HEK293T (cell line): ENCODE results near the gene RAB11FIP4.

Source experiments
- CTCF ChIA-PET: fragments of 350-600 bp; formaldehyde crosslinking; extraction: SDS; loops from one replicate; lab custom pipeline; 2021; ENCODE audit warnings: antibody characterized with exemption, inconsistent platforms; lab: Yijun Ruan, JAX
- POLR2A ChIA-PET: fragments of 350-600 bp; formaldehyde crosslinking; extraction: SDS; loops from one replicate; lab custom pipeline; 2020; ENCODE audit warnings: antibody characterized with exemption, inconsistent platforms; lab: Yijun Ruan, JAX
- DNase-seq: peaks from one replicate; pipeline ENCODE4 v3.0.0; 2012; ENCODE audit warnings: mixed read lengths; ENCODE audit errors: extremely low spot score
- ARNT ChIP-seq: fragments of 450-650 bp; IDR thresholded peaks from 2 replicates; pipeline ENCODE4 v1.6.1; 2017; ENCODE audit warnings: mild to moderate bottlenecking
- BHLHE40 ChIP-seq: fragments of 450-650 bp; IDR thresholded peaks from 2 replicates; pipeline ENCODE4 v1.6.1; 2016; ENCODE audit warnings: mild to moderate bottlenecking, moderate library complexity, borderline replicate concordance
- CTBP1 ChIP-seq: fragments of 450-650 bp; IDR thresholded peaks from 2 replicates; pipeline ENCODE4 v1.6.1; 2016; ENCODE audit warnings: borderline replicate concordance
- ELF4 ChIP-seq: fragments of 450-650 bp; IDR thresholded peaks from 2 replicates; pipeline ENCODE4 v1.6.1; 2017; ENCODE audit warnings: antibody characterized with exemption
- FOXA1 ChIP-seq: fragments of 450-650 bp; IDR thresholded peaks from 2 replicates; pipeline ENCODE4 v1.6.1; 2016; ENCODE audit warnings: mild to moderate bottlenecking
- FOXK2 ChIP-seq: fragments of 450-650 bp; IDR thresholded peaks from 2 replicates; pipeline ENCODE4 v1.6.1; 2016; ENCODE audit warnings: mild to moderate bottlenecking
- FOXM1 ChIP-seq: fragments of 450-650 bp; IDR thresholded peaks from 2 replicates; pipeline ENCODE4 v1.6.1; 2017; ENCODE audit warnings: mild to moderate bottlenecking, borderline replicate concordance
- HDGF ChIP-seq: fragments of 450-650 bp; IDR thresholded peaks from 2 replicates; pipeline ENCODE4 v1.6.1; 2017; ENCODE audit warnings: antibody characterized with exemption, borderline replicate concordance
- L3MBTL2 ChIP-seq: fragments of 450-650 bp; conservative IDR thresholded peaks from 2 replicates; pipeline ENCODE4 v1.6.1; 2016; ENCODE audit warnings: mild to moderate bottlenecking
- LEF1 ChIP-seq: fragments of 450-650 bp; IDR thresholded peaks from 2 replicates; pipeline ENCODE4 v1.6.1; 2017; ENCODE audit warnings: mild to moderate bottlenecking, borderline replicate concordance
- NFRKB ChIP-seq: fragments of 450-650 bp; IDR thresholded peaks from 2 replicates; pipeline ENCODE4 v1.6.1; 2016; ENCODE audit warnings: mild to moderate bottlenecking, moderate library complexity
- SP1 ChIP-seq: fragments of 450-650 bp; IDR thresholded peaks from 2 replicates; pipeline ENCODE4 v1.6.1; 2017
- SUZ12 ChIP-seq: fragments of 450-650 bp; IDR thresholded peaks from 2 replicates; pipeline ENCODE4 v1.6.1; 2016; ENCODE audit warnings: mild to moderate bottlenecking
- TARDBP ChIP-seq: fragments of 450-650 bp; IDR thresholded peaks from 2 replicates; pipeline ENCODE4 v1.6.1; 2016
- ZNF384 ChIP-seq: fragments of 450-650 bp; IDR thresholded peaks from 2 replicates; pipeline ENCODE4 v1.6.1; 2016
- TF ChIP-seq, protein P1 (sequence below): fragments of 450-650 bp; IDR thresholded peaks from 2 replicates; pipeline ENCODE4 v1.6.1; 2016

Gene RAB11FIP4

GRCh38 chr17:31460226-31460721 is 68.8 kb downstream of the RAB11FIP4 start:
- no peak for DNase-seq
- TF ChIP-seq FOXM1 (no peak), ARNT (no peak), ELF4 (no peak), SP1 (no peak), L3MBTL2 (no peak), FOXA1 (no peak), FOXK2 (no peak), HDGF (no peak), ZNF384 (no peak), BHLHE40 (no peak), SUZ12 (no peak), LEF1 (no peak), NFRKB (no peak), CTBP1 (no peak), TARDBP (no peak)
- TF ChIP-seq, protein P1, sequence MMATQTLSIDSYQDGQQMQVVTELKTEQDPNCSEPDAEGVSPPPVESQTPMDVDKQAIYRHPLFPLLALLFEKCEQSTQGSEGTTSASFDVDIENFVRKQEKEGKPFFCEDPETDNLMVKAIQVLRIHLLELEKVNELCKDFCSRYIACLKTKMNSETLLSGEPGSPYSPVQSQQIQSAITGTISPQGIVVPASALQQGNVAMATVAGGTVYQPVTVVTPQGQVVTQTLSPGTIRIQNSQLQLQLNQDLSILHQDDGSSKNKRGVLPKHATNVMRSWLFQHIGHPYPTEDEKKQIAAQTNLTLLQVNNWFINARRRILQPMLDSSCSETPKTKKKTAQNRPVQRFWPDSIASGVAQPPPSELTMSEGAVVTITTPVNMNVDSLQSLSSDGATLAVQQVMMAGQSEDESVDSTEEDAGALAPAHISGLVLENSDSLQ = no peak
- ChIA-PET POLR2A (no interaction called here), CTCF (no interaction called here)

DNA sequence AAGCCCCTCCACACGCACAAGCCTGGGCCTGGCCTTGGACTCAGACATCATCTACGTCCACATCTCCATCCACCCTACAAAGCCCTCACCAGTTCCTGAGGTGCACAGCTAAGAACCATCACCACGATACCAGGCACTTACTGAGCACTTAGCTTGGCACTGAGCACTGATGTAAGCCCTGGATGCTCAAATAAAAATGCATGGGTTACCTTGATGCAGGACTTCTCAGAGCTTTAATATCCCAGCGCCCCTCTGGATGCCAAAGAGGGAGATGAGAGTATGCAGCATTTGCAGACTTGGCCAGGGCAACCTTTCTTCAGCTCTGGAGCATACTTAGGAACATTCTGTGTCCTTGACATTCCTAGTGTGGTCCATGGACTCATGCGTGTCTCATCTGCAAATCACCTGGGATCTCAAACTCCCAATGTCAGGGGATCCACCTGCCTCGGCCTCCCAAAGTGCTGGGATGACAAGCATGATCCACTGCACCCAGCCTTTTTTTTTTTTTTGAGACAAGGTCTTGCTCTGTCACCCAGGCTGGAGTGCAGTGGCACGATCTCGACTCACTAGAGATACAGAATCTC is 69.8 kb downstream of the RAB11FIP4 start:
- TF ChIP-seq TARDBP (no peak), ARNT (no peak), BHLHE40 (no peak), FOXK2 (no peak), HDGF (no peak), NFRKB (no peak), SP1 (no peak), FOXA1 (no peak), ZNF384 (no peak), LEF1 (no peak), ELF4 (no peak), SUZ12 (no peak), FOXM1 (no peak), CTBP1 (no peak), L3MBTL2 (no peak)
- TF ChIP-seq, protein P1 = no peak
- ChIA-PET CTCF (interaction anchor here (0.7 kb wide), 2 partner anchors 23 to 381 kb away, joined by 3 to 4 read pairs; no protein-coding TSS in a partner anchor), POLR2A (no interaction called here)
- no peak for DNase-seq

DNA sequence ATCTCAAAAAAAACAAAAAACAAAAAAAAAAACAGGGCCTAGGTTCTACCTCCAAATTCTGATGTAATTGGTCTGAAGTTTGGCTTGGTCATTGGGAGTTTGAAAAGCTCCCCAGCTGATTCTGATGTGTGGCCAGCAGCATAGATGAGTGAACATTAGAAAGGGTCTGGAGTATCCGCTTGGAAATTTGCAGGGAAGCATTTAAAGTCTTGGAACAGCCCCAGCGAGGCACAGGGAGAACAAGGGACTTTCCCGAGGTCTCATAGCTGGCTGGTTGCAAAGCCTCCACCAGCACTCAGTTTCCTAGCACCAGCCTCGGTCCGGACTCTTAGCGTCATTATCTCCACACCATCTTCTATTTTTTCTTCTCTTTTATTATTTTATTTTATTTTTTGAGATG is 70.8 kb downstream of the RAB11FIP4 start:
- ChIA-PET POLR2A (no interaction called here), CTCF (interaction anchor here (0.6 to 0.7 kb wide), 4 partner anchors 15 to 835 kb away, joined by 3 to 4 read pairs (median 4); partner anchors contain the start of gene RNF135)
- TF ChIP-seq, protein P1 = no peak
- TF ChIP-seq ELF4 (no peak), SUZ12 (no peak), HDGF (no peak), CTBP1 (no peak), NFRKB (no peak), BHLHE40 (no peak), ARNT (no peak), FOXK2 (no peak), TARDBP (no peak), FOXA1 (no peak), LEF1 (no peak), FOXM1 (no peak), L3MBTL2 (no peak)
- DNase-seq = no peak

DNA sequence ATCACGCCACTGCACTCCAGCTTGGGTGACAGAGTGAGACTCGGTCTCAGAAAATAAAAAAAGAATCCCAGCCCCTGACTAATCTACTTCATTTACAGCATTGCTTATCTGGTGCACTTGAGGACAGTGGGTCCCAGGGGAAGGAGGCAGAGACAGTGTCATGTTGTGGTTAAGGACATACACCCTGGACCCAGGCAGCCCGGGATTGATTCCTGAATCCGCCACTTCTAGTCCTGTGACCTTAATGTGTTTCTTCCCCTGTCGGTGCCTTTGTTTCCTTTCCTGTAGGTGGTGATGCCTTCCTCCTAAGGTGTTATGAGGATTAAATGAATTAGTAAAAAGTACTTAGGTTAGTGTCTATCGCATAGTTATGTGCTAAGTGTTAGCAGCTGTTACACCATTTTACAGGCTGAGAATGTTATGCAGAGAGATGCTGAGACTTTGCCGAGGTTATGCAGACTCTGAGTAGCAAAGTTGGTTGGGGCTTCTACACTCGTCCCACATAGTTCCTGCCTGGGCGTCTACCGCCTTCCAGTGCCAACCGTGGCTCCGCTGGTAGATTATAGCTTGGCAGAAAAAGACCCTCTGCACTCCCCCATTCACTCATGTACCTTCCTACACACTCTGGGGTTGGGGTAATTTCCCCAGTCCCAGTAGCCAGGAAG is 74.8 kb downstream of the RAB11FIP4 start:
- POLR2A ChIA-PET = no interaction called here
- TF ChIP-seq CTBP1 (no peak), FOXM1 (no peak), SP1 (no peak), BHLHE40 (no peak), TARDBP (no peak), ZNF384 (no peak), ARNT (no peak), SUZ12 (no peak), FOXK2 (no peak), FOXA1 (no peak)
- TF ChIP-seq, protein P1 = no peak
- CTCF ChIA-PET = interaction anchor here (0.7 kb wide), 2 partner anchors 10 to 61 kb away, joined by 3 to 4 read pairs; no protein-coding TSS in a partner anchor

More for the DNA sequence above, 74.8 kb downstream of the RAB11FIP4 start:
- no peak for DNase-seq
